Astrocyte (in vitro differentiated cells and primary cell): Measurements from ENCODE around the gene GSN. TPM values are rescaled to one million over a fixed set of nuclear protein-coding genes. Genes with fewer than 3 reads are reported as not detected.

Source experiments
- DNase-seq: peaks from one replicate; pipeline ENCODE4 v3.0.0-alpha.2; 2010; ENCODE audit warnings: low read depth
- FAIRE-seq: peaks from 2 replicates; lab custom pipeline; 2011; peaks lifted over from hg19 to GRCh38; lab: Jason Lieb, UNC
- H2AFZ ChIP-seq: 2 replicates; pipeline ENCODE4 v1.6.0; 2012; ENCODE audit warnings: low read depth, low read length, inconsistent platforms
- H3K27ac ChIP-seq: 2 replicates; pipeline ENCODE4 v1.5.1; 2011; ENCODE audit warnings: low read depth, low read length, inconsistent platforms
- H3K27me3 ChIP-seq: 2 replicates; pipeline ENCODE4 v1.6.0; 2011; ENCODE audit warnings: low read length, inconsistent platforms; ENCODE audit not compliant: insufficient read depth
- H3K36me3 ChIP-seq: 2 replicates; pipeline ENCODE4 v1.5.1; 2011; ENCODE audit warnings: low read length, inconsistent platforms; ENCODE audit not compliant: insufficient read depth
- H3K4me1 ChIP-seq: 2 replicates; pipeline ENCODE4 v1.5.1; 2011; ENCODE audit warnings: low read length, inconsistent platforms; ENCODE audit not compliant: insufficient read depth
- H3K4me2 ChIP-seq: 2 replicates; pipeline ENCODE4 v1.6.0; 2012; ENCODE audit warnings: low read length, inconsistent platforms
- H3K4me3 ChIP-seq: 2 replicates; pipeline ENCODE4 v1.5.1; 2011; ENCODE audit warnings: low read depth, mild to moderate bottlenecking, low read length, inconsistent platforms; ENCODE audit not compliant: insufficient read depth
- H3K79me2 ChIP-seq: 2 replicates; pipeline ENCODE4 v1.6.0; 2012; ENCODE audit warnings: mild to moderate bottlenecking, low read length, inconsistent platforms; ENCODE audit not compliant: insufficient read depth
- H3K9ac ChIP-seq: 2 replicates; pipeline ENCODE4 v1.6.0; 2012; ENCODE audit warnings: mild to moderate bottlenecking, low read length, inconsistent platforms
- H3K9me3 ChIP-seq: 2 replicates; pipeline ENCODE4 v1.5.1; 2012; ENCODE audit warnings: low read depth, mild to moderate bottlenecking, low read length, inconsistent platforms; ENCODE audit not compliant: insufficient read depth
- H4K20me1 ChIP-seq: 2 replicates; pipeline ENCODE4 v1.6.0; 2012; ENCODE audit warnings: low read length, inconsistent platforms; ENCODE audit not compliant: insufficient read depth
- H3K27ac Mint-ChIP-seq: one replicate; pipeline ENCODE4 v1.8.0; 2021; ENCODE audit warnings: mild to moderate bottlenecking, mixed read lengths; ENCODE audit not compliant: unreplicated experiment
- H3K27me3 Mint-ChIP-seq: one replicate; pipeline ENCODE4 v1.8.0; 2021; ENCODE audit warnings: low read depth, mixed read lengths; ENCODE audit not compliant: unreplicated experiment
- H3K36me3 Mint-ChIP-seq: one replicate; pipeline ENCODE4 v1.8.0; 2021; ENCODE audit warnings: low read depth, mixed read lengths; ENCODE audit not compliant: unreplicated experiment
- H3K4me1 Mint-ChIP-seq: one replicate; pipeline ENCODE4 v1.8.0; 2021; ENCODE audit warnings: low read depth, mixed read lengths; ENCODE audit not compliant: unreplicated experiment
- H3K4me3 Mint-ChIP-seq: one replicate; pipeline ENCODE4 v1.8.0; 2021; ENCODE audit warnings: mild to moderate bottlenecking, moderate library complexity, mixed read lengths; ENCODE audit not compliant: unreplicated experiment
- H3K9me3 Mint-ChIP-seq: one replicate; pipeline ENCODE4 v1.8.0; 2021; ENCODE audit warnings: mild to moderate bottlenecking, mixed read lengths; ENCODE audit not compliant: unreplicated experiment
- CTCF ChIP-seq: IDR thresholded peaks from 2 replicates; pipeline ENCODE4 v1.5.1; 2011; ENCODE audit warnings: low read depth, mild to moderate bottlenecking, inconsistent platforms, low read length, moderate library complexity; ENCODE audit not compliant: insufficient read depth
- EZH2 ChIP-seq: IDR thresholded peaks from 2 replicates; pipeline ENCODE4 v1.6.1; 2012; ENCODE audit warnings: mild to moderate bottlenecking, low read length, inconsistent platforms; ENCODE audit not compliant: insufficient read depth
- total RNA-seq: library from RNA; stranded (reverse); gene quantifications from 2 replicates; pipeline ENCODE4 v1.2.1, GENCODE V29; 2021

Gene GSN
- total RNA-seq, 1 donor from 2014 or later, result 260 TPM

DNA sequence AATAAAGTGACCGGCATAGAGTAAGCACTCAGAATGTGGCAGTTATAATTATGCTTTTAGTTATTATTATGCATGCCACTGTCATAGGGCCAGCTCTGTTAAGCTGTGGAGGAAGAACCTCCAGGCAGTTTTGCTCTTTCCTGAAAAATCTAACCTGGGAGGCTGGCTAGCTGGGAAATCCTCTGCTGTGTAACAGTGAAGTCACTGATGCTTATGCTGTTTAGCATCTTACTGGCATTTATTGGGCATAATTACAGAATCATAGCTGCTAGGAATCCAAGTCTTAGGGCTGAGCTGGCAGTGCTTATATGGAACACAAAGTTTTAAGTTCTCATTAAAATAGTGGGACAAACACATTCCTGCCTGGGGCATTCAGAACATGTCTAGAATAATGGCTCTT lies 5.5 kb upstream of the GSN start:
- peaks cover 30% of the 10 kb centered on the region for H3K4me1 Mint-ChIP-seq
- H3K36me3 Mint-ChIP-seq, result no peaks in the 10 kb centered on the region
- H3K27ac Mint-ChIP-seq, result no peak overlapping the region
- Histone ChIP-seq H2AFZ (no peak overlapping the region), H3K36me3 (no peaks in the 10 kb centered on the region), H3K4me3 (no peak overlapping the region), H3K27me3 (no peaks in the 10 kb centered on the region), H3K27ac (no peak overlapping the region), H3K79me2 (no peaks in the 10 kb centered on the region), H3K4me2 (no peak overlapping the region), H3K4me1 (peaks cover 12% of the 10 kb centered on the region), H3K9me3 (no peaks in the 10 kb centered on the region), H4K20me1 (no peaks in the 10 kb centered on the region), H3K9ac (no peak overlapping the region)
- DNase-seq (no peak), FAIRE-seq (no peak)
- H3K4me3 Mint-ChIP-seq, result no peak overlapping the region
- no peak for TF ChIP-seq CTCF
- TF ChIP-seq EZH2, result no peak
- peaks cover 16% of the 10 kb centered on the region for H3K27me3 Mint-ChIP-seq
- H3K9me3 Mint-ChIP-seq, result no peaks in the 10 kb centered on the region

DNA sequence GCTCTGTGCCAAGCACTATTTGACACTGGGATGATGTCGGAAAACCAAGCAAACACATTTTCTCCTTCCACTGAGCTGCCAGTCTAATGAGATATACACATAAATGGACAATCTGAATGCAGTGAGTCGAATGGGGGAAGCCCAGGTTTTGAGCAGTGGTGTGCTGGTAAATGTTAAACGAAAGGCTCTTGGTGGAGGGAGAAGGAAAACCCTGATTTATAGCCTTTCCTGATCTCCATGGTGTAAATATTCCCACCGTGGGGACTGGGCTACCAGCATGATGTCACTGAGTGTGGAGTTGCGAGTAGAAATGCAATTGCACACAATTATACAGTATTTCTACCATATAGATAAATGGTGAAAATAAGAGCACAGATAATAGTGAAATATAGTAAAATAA lies 5.0 kb upstream of the GSN start:
- no peak overlapping the region for H3K9ac ChIP-seq
- H3K27ac ChIP-seq, result no peak overlapping the region
- peaks cover 16% of the 10 kb centered on the region for H3K27me3 Mint-ChIP-seq
- H3K9me3 Mint-ChIP-seq, result no peaks in the 10 kb centered on the region
- no peaks in the 10 kb centered on the region for H3K79me2 ChIP-seq
- H2AFZ ChIP-seq, result no peak overlapping the region
- H4K20me1 ChIP-seq, result no peaks in the 10 kb centered on the region
- H3K4me3 ChIP-seq, result no peak overlapping the region
- no peak for DNase-seq
- TF ChIP-seq EZH2 (no peak), CTCF (no peak)
- peaks cover 30% of the 10 kb centered on the region for H3K4me1 Mint-ChIP-seq
- no peak overlapping the region for H3K27ac Mint-ChIP-seq
- no peak overlapping the region for H3K4me2 ChIP-seq
- no peak for FAIRE-seq
- H3K36me3 Mint-ChIP-seq, result no peaks in the 10 kb centered on the region
- no peaks in the 10 kb centered on the region for H3K36me3 ChIP-seq
- H3K4me3 Mint-ChIP-seq, result no peak overlapping the region
- H3K9me3 ChIP-seq, result no peaks in the 10 kb centered on the region
- H3K4me1 ChIP-seq, result peaks cover 16% of the 10 kb centered on the region
- no peaks in the 10 kb centered on the region for H3K27me3 ChIP-seq

GRCh38 chr9:121266356-121266755 lies 1.6 kb upstream of the GSN start:
- Histone ChIP-seq H4K20me1 (no peaks in the 10 kb centered on the region), H3K27me3 (no peaks in the 10 kb centered on the region), H3K36me3 (no peaks in the 10 kb centered on the region), H3K9me3 (no peaks in the 10 kb centered on the region), H3K4me3 (no peak overlapping the region), H3K4me1 (peaks cover 33% of the 10 kb centered on the region), H3K27ac (no peak overlapping the region), H3K79me2 (peaks cover 33% of the 10 kb centered on the region), H3K4me2 (no peak overlapping the region), H2AFZ (no peak overlapping the region), H3K9ac (no peak overlapping the region)
- H3K4me1 Mint-ChIP-seq, result peaks cover 36% of the 10 kb centered on the region
- H3K9me3 Mint-ChIP-seq, result no peaks in the 10 kb centered on the region
- no peaks in the 10 kb centered on the region for H3K36me3 Mint-ChIP-seq
- no peak for DNase-seq
- peaks cover 16% of the 10 kb centered on the region for H3K27me3 Mint-ChIP-seq
- TF ChIP-seq EZH2, result no peak
- no peak for TF ChIP-seq CTCF
- FAIRE-seq, result no peak
- no peak overlapping the region for H3K4me3 Mint-ChIP-seq
- H3K27ac Mint-ChIP-seq, result peak overlapping the region; percentile 14
